H9 (cell line): ENCODE data around the gene SCN1A. TPM values are rescaled to one million over a fixed set of nuclear protein-coding genes. Genes with fewer than 3 reads are reported as not detected.
A peak's percentile ranks its signal among the peaks of the same experiment; 100 is the strongest.

Source experiments
- DNase-seq: peaks from one replicate; pipeline ENCODE4 v3.0.0-alpha.2; 2017
- H2AFZ ChIP-seq: one replicate; pipeline ENCODE4 v1.6.1; 2013; ENCODE audit warnings: mild to moderate bottlenecking, low read length, control low read depth, moderate library complexity
- H2AK5ac ChIP-seq: 2 replicates; pipeline ENCODE4 v1.6.1; 2013; ENCODE audit warnings: low read length, control low read depth, mixed read lengths; ENCODE audit not compliant: insufficient read length
- H2BK120ac ChIP-seq: one replicate; pipeline ENCODE4 v1.6.1; 2013; ENCODE audit warnings: low read depth, mild to moderate bottlenecking, low read length, control low read depth, inconsistent platforms; ENCODE audit not compliant: poor library complexity, severe bottlenecking
- H2BK12ac ChIP-seq: 2 replicates; pipeline ENCODE4 v1.6.1; 2013; ENCODE audit warnings: low read length, control low read depth, mixed read lengths, low read depth; ENCODE audit not compliant: insufficient read length
- H2BK15ac ChIP-seq: 2 replicates; pipeline ENCODE4 v1.6.1; 2013; ENCODE audit warnings: low read depth, low read length, control low read depth
- H2BK20ac ChIP-seq: one replicate; pipeline ENCODE4 v1.6.1; 2013; ENCODE audit warnings: low read depth, mild to moderate bottlenecking, low read length, control low read depth, inconsistent platforms; ENCODE audit not compliant: poor library complexity, severe bottlenecking
- H2BK5ac ChIP-seq: 2 replicates; pipeline ENCODE4 v1.6.1; 2013; ENCODE audit warnings: low read length, control low read depth, mixed read lengths; ENCODE audit not compliant: insufficient read length
- H3K14ac ChIP-seq: 2 replicates; pipeline ENCODE4 v1.6.1; 2013; ENCODE audit warnings: low read length, control low read depth; ENCODE audit not compliant: insufficient read depth
- H3K18ac ChIP-seq: 2 replicates; pipeline ENCODE4 v1.6.1; 2013; ENCODE audit warnings: low read depth, mild to moderate bottlenecking, mixed read lengths, low read length, control low read depth; ENCODE audit not compliant: insufficient read length
- H3K23ac ChIP-seq: 2 replicates; pipeline ENCODE4 v1.6.1; 2013; ENCODE audit warnings: low read length, control low read depth, mixed read lengths, low read depth; ENCODE audit not compliant: insufficient read length
- H3K23me2 ChIP-seq: 2 replicates; pipeline ENCODE4 v1.6.1; 2013; ENCODE audit warnings: low read depth, mild to moderate bottlenecking, mixed read lengths, low read length, control low read depth; ENCODE audit not compliant: insufficient read length, poor library complexity, severe bottlenecking
- H3K27ac ChIP-seq: 2 replicates; pipeline ENCODE4 v1.5.1; 2013; ENCODE audit warnings: low read length, control low read depth, mixed read lengths, low read depth; ENCODE audit not compliant: insufficient read length
- H3K27me3 ChIP-seq: 2 replicates; pipeline ENCODE4 v1.6.1; 2013; ENCODE audit warnings: low read length, control low read depth, inconsistent platforms; ENCODE audit not compliant: insufficient read depth
- H3K4ac ChIP-seq: 2 replicates; pipeline ENCODE4 v1.6.1; 2013; ENCODE audit warnings: low read depth, mild to moderate bottlenecking, control low read depth, inconsistent platforms, low read length, moderate library complexity
- H3K4me1 ChIP-seq: 2 replicates; pipeline ENCODE4 v1.6.1; 2013; ENCODE audit warnings: low read length, control low read depth, inconsistent platforms; ENCODE audit not compliant: insufficient read depth
- H3K4me2 ChIP-seq: 2 replicates; pipeline ENCODE4 v1.6.1; 2013; ENCODE audit warnings: low read length, control low read depth, mixed read lengths; ENCODE audit not compliant: insufficient read length, insufficient read depth
- H3K56ac ChIP-seq: 2 replicates; pipeline ENCODE4 v1.6.1; 2013; ENCODE audit warnings: low read depth, mild to moderate bottlenecking, mixed read lengths, low read length, control low read depth; ENCODE audit not compliant: insufficient read length
- H3K79me1 ChIP-seq: 2 replicates; pipeline ENCODE4 v1.6.1; 2013; ENCODE audit warnings: low read depth, mild to moderate bottlenecking, moderate library complexity, low read length, control low read depth, inconsistent platforms; ENCODE audit not compliant: insufficient read depth, poor library complexity, severe bottlenecking
- H3K79me2 ChIP-seq: 2 replicates; pipeline ENCODE4 v1.6.1; 2013; ENCODE audit warnings: low read length, control low read depth, inconsistent platforms; ENCODE audit not compliant: insufficient read depth
- H3K9ac ChIP-seq: 2 replicates; pipeline ENCODE4 v1.6.1; 2013; ENCODE audit warnings: low read length, control low read depth, mixed read lengths; ENCODE audit not compliant: insufficient read length; ENCODE audit errors: extremely low read depth
- H3K9me3 ChIP-seq: one replicate; pipeline ENCODE4 v1.6.1; 2013; ENCODE audit warnings: low read depth, low read length, inconsistent platforms; ENCODE audit not compliant: control insufficient read depth
- H3T11ph ChIP-seq: one replicate; pipeline ENCODE4 v1.6.1; 2013; ENCODE audit warnings: mild to moderate bottlenecking, low read length, control low read depth, inconsistent platforms
- H4K20me1 ChIP-seq: one replicate; pipeline ENCODE4 v1.6.1; 2013; ENCODE audit not compliant: control insufficient read depth, insufficient read length, insufficient read depth
- H4K5ac ChIP-seq: 2 replicates; pipeline ENCODE4 v1.6.1; 2013; ENCODE audit warnings: low read depth, mild to moderate bottlenecking, mixed read lengths, low read length, control low read depth; ENCODE audit not compliant: insufficient read length
- H4K8ac ChIP-seq: replicated peaks from 2 replicates; pipeline ENCODE4 v1.6.1; 2013; ENCODE audit warnings: low read length, control low read depth, mixed read lengths, low read depth; ENCODE audit not compliant: insufficient read length
- H4K91ac ChIP-seq: 2 replicates; pipeline ENCODE4 v1.6.1; 2013; ENCODE audit warnings: low read depth, mild to moderate bottlenecking, moderate library complexity, mixed read lengths, low read length, control low read depth; ENCODE audit not compliant: insufficient read length
- H3K27ac Mint-ChIP-seq, 3 experiments: 2 replicates in 2 of 3; 3 replicates in 1 of 3; pipeline ENCODE4 v1.8.0; 2020 to 2021; ENCODE audit warnings: mixed read lengths in 3 of 3, mild to moderate bottlenecking in 1 of 3, moderate library complexity in 1 of 3
- H3K27me3 Mint-ChIP-seq: 2 replicates; pipeline ENCODE4 v1.8.0; 2021; ENCODE audit warnings: low read depth, mild to moderate bottlenecking, moderate library complexity, mixed read lengths
- H3K36me3 Mint-ChIP-seq, 3 experiments: 2 replicates in 2 of 3; 3 replicates in 1 of 3; pipeline ENCODE4 v1.8.0; 2020 to 2021; ENCODE audit warnings: low read depth in 3 of 3, mixed read lengths in 3 of 3; ENCODE audit not compliant: insufficient read depth in 1 of 3
- H3K4me1 Mint-ChIP-seq, 2 experiments: 2 replicates each; pipeline ENCODE4 v1.8.0; 2020; ENCODE audit warnings: mixed read lengths in 2 of 2
- H3K4me3 Mint-ChIP-seq, 2 experiments: 2 replicates in 1 of 2; 3 replicates in 1 of 2; pipeline ENCODE4 v1.8.0; 2020 to 2021; ENCODE audit warnings: mild to moderate bottlenecking in 2 of 2, mixed read lengths in 2 of 2, moderate library complexity in 1 of 2
- H3K9me3 Mint-ChIP-seq, 2 experiments: 2 replicates in 1 of 2; 3 replicates in 1 of 2; pipeline ENCODE4 v1.8.0; 2020; ENCODE audit warnings: mild to moderate bottlenecking in 2 of 2, mixed read lengths in 2 of 2, moderate library complexity in 1 of 2
- CTCF ChIP-seq: fragments of 200-600 bp; sonication (generic); conservative IDR thresholded peaks from 3 replicates; pipeline ENCODE4 v1.8.0; 2021; ENCODE audit warnings: antibody characterized with exemption, mild to moderate bottlenecking
- WGBS: extraction: QIAGEN DNeasy Blood & Tissue Kit; methylation state at CpG from one replicate; pipeline ENCODE4 v1.1.7; 2013; ENCODE audit warnings: missing lambda C conversion rate, low lambda C conversion rate, mixed read lengths; ENCODE audit not compliant: insufficient read length; ENCODE audit errors: extremely low coverage; 5-methylcytosine and 5-hydroxymethylcytosine counted together
- total RNA-seq: library from RNA; stranded (reverse); gene quantifications from 2 replicates; pipeline ENCODE4 v1.2.1, GENCODE V29; 2021

The SCN1A gene
- total RNA-seq, 1 experiment from 2014 or later, result 0.13 TPM

DNA sequence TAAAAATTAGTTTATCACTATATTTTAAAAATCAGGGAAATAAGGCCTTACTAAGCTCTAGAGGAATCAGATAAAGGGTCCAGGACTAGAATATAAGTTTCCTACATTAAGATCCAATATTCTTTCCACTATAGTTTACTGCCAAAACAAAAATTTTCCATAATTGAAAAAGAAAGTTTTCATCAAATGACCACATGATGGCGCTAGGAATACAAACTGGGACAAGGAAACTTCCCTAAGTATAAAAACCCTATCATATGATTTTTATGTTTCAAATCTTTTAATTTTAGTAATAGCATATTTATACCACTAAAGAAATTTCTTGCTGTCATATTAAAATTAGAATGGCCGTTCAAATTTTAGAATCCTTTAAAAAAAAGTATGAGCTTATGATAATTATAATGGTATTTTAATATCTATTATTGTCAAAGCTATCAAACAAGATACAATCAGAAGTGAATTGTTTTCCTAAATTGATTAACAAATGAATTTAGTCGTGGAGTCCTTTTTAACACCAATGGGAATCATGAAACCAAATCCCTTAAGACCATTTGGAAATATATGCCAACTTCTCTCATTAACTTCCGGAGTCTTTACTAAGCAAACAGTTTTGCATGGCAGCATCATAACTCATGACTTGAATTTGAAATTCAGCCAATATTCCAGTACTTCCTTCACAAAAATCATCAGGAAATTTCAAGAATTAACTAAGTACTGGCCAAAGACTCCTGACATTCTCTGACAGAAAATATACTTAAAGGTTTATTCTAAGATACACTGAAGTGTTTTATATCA is 70.3 kb downstream of the SCN1A start:
- Histone ChIP-seq H3K79me1 (no peaks in the 10 kb centered on the region), H3K4ac (no peak overlapping the region), H3K18ac (no peak overlapping the region), H2BK20ac (no peak overlapping the region), H3K56ac (no peak overlapping the region), H3K23me2 (no peaks in the 10 kb centered on the region), H2BK5ac (no peak overlapping the region), H3K27ac (no peak overlapping the region), H3K79me2 (no peaks in the 10 kb centered on the region), H2BK120ac (no peak overlapping the region), H4K91ac (no peak overlapping the region), H3K9me3 (no peaks in the 10 kb centered on the region), H2AK5ac (no peak overlapping the region), H4K5ac (no peak overlapping the region), H3K14ac (no peak overlapping the region), H2BK12ac (no peak overlapping the region), H3T11ph (no peak overlapping the region), H3K9ac (no peak overlapping the region), H3K4me1 (no peaks in the 10 kb centered on the region), H3K27me3 (no peaks in the 10 kb centered on the region), H3K4me2 (no peak overlapping the region), H4K8ac (no peak overlapping the region), H3K23ac (no peak overlapping the region), H2AFZ (no peak overlapping the region), H2BK15ac (no peak overlapping the region), H4K20me1 (no peaks in the 10 kb centered on the region)
- peak; percentile 77 for TF ChIP-seq CTCF
- H3K4me3 Mint-ChIP-seq, result no peak overlapping the region
- H3K36me3 Mint-ChIP-seq, result no peaks in the 10 kb centered on the region
- no CpG with 5 or more reads among the region's 4 CpGs for WGBS
- no peaks in the 10 kb centered on the region for H3K27me3 Mint-ChIP-seq
- no peaks in the 10 kb centered on the region for H3K9me3 Mint-ChIP-seq
- H3K4me1 Mint-ChIP-seq, result no peaks in the 10 kb centered on the region
- no peak for DNase-seq
- no peak overlapping the region for H3K27ac Mint-ChIP-seq
